Measurements from ENCODE around the gene NXPH2. TPM values are rescaled to one million over a fixed set of nuclear protein-coding genes. Genes with fewer than 3 reads are reported as not detected.

The NXPH2 gene
- total RNA-seq, 1 donor from 2014 or later: not detected

DNA sequence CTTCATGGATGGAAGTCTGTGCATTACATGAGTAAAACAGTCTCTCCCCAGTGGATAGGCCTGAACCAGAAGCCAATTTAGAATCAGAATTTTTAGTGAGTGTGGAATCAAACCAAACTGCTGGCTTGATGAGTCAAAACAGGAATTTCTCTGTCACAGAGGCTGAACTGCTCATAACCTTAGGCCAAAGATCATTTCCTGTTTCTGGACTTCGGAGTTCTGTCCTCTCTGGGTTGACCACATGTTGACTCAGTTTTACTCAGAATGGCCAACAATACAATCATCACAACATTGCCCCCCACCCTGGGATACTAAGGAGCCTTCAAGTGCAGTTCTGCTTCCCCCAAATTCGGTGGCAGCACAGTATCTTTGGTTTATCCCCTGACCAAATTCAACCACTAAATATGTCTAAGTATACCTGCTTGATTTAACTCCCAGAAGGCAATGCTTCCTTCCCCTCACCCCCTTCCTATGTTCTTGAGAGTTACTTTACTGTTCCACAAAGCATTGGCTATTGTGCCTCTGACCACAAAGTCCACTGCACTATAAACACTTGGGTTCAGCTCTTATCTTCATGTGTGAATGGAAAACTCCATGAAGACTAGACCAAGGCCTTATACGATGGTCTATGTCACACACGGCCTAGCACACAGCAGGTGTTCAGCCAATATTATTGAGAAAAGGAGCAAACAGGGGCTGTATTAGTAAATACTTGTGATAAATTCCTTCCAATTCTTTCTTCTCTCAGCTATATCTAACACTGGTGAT is 67.8 kb downstream of the NXPH2 start:
- intact Hi-C loops (cut with micrococcal nuclease): no loop called here

DNA sequence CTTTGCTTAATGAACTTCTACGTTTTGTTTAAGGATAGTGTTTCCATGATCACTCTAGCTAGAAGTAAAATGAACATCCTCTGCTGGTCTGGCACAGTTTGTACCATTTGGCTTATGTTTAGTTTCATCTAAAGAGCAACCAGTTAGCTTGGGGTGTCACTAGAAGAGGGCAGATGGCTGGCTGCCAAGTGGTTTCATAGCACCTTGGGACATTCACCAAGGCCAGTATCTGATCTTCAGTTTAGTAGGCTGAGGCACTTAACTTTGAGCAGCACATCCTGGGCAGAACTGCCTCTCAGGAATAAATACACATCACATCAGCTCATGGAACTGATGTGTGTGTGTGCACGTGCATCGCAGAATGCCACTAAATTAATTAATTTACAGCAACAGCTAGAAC is 68.4 kb downstream of the NXPH2 start:
- intact Hi-C loops (cut with micrococcal nuclease): no loop called here

DNA sequence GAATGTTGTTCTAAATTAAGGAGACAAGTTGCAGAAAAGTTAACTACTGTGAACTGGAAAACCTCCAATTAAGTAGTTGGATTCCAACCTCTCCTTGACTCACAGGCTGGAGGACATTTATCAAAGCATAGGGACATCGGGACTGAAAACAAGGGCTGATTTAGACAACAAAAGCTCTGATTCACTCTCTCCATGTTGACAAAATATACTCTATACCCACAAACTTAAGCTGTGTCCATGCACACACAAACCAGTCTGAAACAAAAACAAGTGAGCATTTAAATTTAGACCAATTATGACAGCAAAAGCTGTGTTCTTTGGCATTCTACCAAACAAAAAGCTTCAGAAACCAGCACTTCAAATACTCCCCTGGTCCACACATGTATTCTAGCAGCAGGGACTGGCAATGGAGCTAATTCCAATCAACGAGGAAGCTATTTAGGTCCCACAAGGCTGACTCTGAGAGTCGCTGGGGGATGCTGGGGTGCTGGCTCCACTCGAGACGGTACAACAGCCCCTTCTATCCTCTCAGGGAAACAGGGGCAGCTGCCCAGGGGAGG is 71.4 kb downstream of the NXPH2 start:
- intact Hi-C loops (cut with micrococcal nuclease): no loop called here

DNA sequence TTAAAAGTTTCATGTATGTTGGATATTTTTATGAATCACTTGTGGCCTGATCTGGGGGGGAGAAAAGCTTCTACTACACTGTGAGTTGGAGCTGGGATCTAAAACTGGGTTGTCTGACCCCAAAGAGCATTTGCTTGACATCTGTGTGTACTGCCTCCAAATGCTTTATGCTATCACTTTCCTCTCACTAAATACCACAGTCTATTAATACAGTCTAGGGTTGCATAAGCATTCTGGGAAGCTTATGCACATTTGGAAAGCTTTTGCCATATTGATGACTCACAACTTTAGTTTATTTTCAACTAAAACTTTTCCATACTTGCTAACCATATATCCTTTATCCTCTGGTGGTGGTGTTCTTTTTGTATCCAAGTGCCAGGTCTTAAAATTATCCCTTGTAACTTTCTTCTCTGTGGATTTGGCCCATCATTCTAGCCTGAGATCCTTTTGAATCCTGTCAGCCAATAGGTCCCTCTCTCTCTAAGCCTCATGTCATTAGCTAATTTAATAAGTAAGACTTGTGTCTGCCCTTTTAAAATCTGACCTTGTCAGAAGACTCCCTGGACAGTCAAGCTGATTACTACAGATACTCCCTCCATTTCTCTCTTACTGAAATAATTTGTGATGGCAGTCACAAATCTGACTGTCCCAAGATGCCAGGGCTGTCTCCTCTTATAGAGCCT is 72.7 kb downstream of the NXPH2 start:
- intact Hi-C loops (cut with micrococcal nuclease): no loop called here

GRCh38 chr2:138703242-138703641 is 76.9 kb downstream of the NXPH2 start:
- intact Hi-C loops (cut with micrococcal nuclease): no loop called here

- intact Hi-C loops (cut with micrococcal nuclease): no loop called here
Measured at GRCh38 chr2:138700716-138701115, 79.5 kb downstream of the NXPH2 start.

GRCh38 chr2:138699421-138699820 is 80.8 kb downstream of the NXPH2 start:
- intact Hi-C loops (cut with micrococcal nuclease): no loop called here

- intact Hi-C loops (cut with micrococcal nuclease): no loop called here
Measured at GRCh38 chr2:138698428-138698827, 81.8 kb downstream of the NXPH2 start.

DNA sequence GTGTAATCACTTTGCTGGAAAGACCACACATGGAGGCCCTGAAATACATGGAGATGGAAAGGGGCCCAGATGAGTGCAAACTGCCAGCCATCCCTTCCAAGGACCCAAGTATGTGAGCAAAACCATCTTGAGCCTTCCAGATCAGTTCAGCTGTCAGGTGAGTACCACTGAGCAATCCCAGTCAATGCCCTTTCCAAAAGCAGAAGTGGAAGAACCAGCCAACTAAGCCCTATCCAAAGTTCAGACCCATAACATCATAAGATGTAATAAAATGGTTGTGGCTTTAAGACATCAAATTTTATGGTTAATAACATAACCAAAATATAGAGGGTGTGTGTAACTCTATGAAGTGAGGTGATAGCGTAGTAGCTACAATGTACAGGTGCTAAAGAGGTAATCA is 88.5 kb downstream of the NXPH2 start:
- intact Hi-C loops (cut with micrococcal nuclease): no loop called here

DNA sequence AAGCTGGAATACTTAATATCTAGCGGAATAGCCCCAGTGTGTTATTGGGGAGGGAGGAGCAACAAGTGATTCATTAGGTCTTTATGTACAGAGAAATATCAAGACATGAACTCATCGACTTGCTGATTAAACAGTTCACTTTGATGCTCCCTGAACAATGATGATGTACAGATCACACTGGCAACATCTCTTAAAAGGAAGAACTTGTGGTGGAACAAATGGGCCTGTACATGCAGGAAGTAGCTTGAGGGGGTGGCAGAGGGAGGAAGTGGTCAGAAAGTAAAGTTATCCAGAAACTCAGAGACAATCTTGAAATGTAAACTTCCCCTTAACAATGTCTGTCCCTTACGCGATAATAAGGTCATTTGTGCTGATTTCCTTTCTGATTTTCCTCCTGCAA is 90.5 kb downstream of the NXPH2 start:
- intact Hi-C loops (cut with micrococcal nuclease): no loop called here

DNA sequence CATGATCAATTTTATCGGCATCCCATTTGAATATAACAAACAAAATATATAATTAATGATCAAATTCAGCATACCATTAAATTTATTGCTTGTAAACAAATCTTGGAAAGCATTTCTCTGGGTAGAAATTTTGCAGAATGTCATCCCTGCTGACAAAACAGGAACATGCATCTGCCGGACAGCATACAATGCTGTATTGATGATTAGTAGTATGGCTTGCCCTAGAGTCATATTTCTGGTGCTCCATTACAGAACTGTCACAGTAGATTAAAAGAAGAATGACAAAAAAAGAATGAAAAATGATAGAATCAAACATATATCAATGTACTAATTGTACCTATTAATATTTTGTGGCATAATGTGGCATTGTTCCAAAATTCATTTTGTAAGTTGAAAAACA is 98.0 kb downstream of the NXPH2 start:
- intact Hi-C loops (cut with micrococcal nuclease): no loop called here

DNA sequence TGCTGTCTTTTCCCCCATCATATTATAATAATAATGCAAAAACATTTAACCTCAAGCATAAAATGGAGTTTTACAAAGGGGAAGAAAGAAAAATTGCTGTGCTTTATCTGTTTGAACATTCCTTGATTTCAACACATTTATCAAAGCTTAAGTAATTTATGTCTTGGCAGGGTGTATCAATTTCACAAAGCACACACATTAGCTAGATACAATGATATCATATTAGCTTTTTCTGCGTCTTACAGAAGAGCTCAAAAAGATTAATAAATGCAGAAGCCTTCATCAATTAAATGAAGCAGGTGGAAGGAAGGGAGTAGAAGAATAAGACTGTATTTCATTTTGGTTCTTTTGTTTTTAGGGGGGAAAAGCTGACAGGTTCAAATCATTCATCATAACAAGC is 103.0 kb downstream of the NXPH2 start:
- intact Hi-C loops (cut with micrococcal nuclease): no loop called here

GRCh38 chr2:138676619-138677021 is 103.6 kb downstream of the NXPH2 start:
- intact Hi-C loops (cut with micrococcal nuclease): no loop called here

GRCh38 chr2:138671566-138671965 is 108.6 kb downstream of the NXPH2 start:
- intact Hi-C loops (cut with micrococcal nuclease): no loop called here

DNA sequence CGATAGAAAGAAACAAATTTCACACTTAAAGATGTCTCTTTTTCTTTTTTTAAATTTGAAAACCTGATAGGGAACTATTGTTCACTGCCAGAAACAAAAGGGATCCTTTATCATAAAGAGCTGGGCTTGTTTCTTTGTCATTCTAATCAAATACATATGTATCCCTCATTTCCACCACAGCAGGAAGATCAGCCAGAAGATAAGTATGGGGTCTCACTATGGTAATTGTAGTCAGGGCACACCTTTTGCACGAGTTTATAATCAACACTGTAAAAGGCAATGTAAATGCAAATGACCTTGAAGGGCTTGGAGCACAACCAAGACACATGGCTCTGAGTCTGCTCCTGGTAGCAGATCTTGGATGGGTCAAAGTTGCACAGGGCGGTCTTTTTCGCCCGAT is 109.5 kb downstream of the NXPH2 start:
- intact Hi-C loops (cut with micrococcal nuclease): no loop called here

DNA sequence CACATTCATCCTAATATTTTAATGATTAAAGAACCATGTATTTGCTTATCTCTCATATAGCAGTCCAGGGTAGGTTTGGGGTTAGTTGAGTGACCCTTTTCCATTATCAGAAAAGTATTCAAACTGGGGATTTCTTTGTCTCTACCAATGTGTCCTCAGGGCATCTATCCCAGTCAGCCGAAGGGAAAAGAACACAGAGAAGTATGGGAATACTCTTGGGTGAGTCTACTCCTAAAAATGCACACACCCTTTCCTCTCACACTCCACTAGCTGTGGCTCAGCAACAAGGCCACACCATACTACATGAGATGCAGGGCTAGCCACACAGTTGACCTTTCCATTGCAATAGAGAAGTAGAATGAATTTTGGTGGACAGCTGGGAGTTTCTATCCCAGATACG is 114.3 kb downstream of the NXPH2 start:
- intact Hi-C loops (cut with micrococcal nuclease): no loop called here

- intact Hi-C loops (cut with micrococcal nuclease): no loop called here
Measured at GRCh38 chr2:138658187-138658894, 121.8 kb downstream of the NXPH2 start.

DNA sequence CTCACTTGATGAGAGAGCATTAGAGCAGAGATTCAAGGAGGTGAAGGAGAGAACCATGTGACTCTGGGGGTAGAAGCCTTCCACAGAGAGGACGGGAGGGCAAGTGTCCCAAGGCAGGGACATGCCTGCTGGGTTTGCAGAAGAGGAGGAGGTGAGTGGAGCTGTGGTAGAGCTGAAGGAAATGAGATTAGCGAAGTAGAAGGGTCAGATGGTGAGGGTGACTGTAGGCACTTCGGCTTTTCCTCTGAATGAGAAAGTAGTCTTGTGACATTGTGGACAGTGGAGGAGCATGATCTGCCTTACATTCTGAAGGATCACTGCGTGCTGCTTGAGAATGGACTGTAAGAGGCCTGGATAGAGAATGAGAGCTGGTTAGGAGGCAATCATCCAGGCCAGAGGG is 126.0 kb downstream of the NXPH2 start:
- intact Hi-C loops (cut with micrococcal nuclease): no loop called here

DNA sequence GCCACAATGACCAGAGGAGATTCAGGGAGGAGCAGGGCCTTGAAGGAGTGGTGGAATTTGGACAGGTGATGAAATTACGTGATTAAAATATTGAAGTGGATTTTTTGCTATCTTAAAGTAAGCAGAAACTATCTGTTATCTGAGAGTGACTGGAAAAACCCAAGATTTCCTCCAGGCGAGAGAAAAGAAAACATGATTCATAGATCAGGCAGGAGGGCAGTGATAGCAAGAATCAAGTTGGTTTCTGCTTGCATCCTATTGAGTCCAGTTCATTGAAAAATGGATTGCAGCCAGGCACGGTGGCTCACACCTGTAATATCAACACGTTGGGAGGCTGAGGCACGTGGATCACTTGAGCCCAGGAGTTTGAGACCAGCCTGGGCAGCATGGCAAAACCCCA is 127.8 kb downstream of the NXPH2 start:
- intact Hi-C loops (cut with micrococcal nuclease): no loop called here

GRCh38 chr2:138649571-138649970 is 130.6 kb downstream of the NXPH2 start:
- intact Hi-C loops (cut with micrococcal nuclease): no loop called here

DNA sequence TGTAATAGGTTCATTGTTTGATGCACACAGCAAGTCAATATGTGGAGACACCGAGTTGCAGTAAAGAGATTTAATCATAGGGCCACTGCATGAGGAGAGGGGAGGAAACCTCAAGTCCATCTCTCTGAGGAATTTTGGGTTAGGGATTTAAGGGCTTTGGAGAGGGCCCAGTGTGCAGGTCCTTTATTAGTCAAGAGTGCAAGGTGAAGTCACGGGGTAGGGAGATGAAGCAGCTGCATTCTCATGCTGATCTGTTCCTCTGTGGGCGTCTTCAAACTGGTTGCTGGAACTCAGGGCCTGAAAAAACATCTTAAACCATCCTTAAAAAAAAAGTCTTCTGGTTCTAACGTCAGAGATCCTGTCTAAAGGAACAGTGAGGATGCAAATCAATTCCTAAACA is 131.6 kb downstream of the NXPH2 start:
- intact Hi-C loops (cut with micrococcal nuclease): no loop called here

DNA sequence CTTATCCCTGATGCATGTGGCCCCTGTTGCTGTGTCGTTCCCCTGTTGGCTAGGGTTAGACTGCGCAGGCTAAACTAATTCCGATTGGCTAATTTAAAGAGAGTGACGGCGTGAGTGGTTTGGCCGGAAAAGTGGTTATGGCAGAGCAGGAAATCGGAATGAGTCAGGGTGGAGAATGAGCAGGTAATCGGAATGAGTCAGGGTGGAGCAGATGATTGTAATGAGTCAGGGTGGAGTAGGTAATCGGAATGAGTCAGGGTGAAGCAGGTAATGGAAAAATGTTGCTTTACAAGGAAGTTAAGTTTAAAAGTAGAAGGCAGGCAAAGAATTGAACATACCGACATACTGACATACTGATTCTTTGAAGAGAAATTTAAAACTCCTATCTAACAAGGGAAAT is 135.4 kb downstream of the NXPH2 start:
- intact Hi-C loops (cut with micrococcal nuclease): loop anchor here (5.0 kb wide), 1 partner anchor 982 kb away; no protein-coding TSS in a partner anchor
